Stimulated activated CD4-positive, alpha-beta T cell treated with anti-CD3 and anti-CD28 coated beads, TNF-alpha, amount 100 ng/mL, for 4 hours (primary cell): ENCODE measurements around the gene CAND2.

Experiments
- DNase-seq, 3 experiments: peaks; one replicate each; pipeline ENCODE4 v3.0.0-alpha.2; 2020; ENCODE audit warnings: low read depth in 3 of 3

The CAND2 gene

DNA sequence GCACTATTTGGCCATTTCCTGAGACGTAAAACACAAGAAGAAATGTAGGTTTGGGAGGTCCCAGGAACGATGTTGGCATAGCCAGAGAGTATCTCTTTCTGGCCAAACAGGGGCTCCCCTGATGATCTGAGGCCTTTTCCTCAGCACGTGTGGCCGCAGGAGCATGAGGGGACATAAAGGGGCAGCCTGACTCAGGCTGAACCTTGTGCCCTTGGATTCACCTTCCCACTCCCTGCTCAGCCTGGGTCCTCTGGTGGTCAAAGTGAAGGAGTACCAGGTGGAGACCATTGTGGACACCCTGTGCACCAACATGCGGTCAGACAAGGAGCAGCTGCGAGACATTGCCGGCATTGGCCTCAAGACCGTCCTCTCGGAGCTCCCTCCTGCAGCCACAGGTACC, 10.6 kb downstream of the CAND2 start:
- DNase-seq, result no peak

DNA sequence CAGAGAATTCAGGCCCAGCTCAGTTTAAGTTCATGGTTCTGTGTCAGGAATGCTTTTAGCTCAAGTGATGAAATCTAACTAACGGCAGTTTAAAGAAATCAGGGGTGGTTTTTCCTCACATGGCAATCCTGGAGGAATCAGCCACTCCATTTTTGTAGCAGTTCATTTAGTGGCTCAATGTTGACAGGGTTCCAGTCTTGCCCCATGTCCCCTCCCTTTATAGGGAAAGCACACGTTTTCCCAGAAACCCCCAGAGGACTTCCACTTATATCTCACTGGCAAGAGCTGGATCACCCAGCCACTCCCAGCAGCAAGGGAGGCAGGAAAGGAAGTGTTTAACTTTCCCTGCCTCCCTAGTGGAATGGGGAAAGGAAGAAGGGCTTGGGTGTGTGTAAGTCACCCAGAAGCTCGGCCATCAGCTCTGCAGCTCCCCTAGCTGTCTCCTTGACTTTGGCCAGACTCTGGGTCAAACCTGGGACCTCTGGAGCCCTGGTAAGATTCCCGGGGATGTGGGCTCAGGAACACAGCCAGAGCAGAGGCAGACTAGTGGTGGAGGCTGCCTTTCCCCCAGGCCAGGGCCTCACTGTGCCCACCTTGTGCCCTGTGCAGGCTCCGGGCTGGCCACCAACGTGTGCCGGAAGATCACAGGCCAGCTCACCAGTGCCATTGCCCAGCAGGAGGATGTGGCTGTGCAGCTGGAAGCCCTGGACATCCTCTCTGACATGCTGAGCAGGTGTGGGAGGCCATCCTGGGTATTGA, 11.3 kb downstream of the CAND2 start:
- no peak for DNase-seq

DNA sequence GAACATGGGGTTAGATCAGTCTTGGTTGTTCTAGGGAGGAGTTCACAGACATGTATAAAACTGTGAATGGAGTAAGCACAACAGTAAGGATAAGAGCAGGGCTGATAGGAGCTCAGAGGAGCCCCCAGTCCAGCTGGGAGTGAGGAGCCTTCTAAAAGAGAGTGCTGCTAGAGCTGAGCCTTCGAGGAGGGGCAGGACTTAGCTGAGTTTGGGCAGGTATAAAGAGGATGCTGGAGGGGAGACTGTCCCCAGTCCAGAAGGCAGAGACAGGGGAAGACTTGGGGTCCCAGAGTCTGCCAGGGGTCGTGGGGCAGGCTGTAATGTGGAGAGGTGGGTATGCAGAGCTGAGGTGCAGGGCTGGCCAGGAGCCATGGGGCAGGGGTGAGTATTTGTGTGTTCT, 12.1 kb downstream of the CAND2 start:
- DNase-seq, result no peak

DNA sequence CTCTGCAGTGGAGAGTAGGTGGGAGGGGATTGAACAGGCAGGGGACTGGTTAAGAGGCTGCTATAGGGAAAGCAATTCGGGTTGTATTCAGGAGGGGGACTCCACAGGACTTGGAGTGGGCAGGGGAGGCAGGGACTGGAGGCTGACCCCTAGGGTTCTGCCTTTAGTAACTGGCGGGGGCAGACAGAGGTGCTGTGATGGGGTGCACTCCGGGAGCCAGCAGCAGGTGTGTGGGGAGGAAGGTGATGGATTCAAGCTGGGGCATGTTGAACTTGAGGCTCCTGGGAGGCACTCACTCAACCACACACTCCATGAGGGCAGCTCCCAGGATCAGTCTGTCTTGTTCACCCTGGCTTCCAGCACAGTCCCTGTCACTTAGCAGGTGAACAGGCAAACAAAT, 12.5 kb downstream of the CAND2 start:
- no peak for DNase-seq

DNA sequence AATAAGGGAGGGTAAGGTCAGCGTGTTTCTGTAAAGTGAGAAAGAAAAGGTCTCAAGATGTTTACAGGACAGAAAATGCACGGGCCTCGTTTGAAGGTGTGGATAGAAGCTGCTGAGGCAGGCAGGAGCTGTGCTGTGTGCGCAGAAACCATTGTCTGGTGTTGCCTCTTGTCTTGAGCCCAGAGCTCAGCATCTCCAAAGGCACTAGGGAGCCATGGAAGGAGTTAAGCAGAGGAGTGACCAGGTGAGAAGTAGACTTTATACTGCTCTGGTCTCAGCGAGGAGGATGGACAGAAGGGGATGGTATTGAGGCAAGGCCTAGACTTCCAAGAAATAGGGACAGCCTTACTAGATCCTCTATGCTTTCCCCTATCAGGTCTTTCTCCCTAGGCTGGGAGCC, 13.0 kb downstream of the CAND2 start:
- DNase-seq, result no peak

DNA sequence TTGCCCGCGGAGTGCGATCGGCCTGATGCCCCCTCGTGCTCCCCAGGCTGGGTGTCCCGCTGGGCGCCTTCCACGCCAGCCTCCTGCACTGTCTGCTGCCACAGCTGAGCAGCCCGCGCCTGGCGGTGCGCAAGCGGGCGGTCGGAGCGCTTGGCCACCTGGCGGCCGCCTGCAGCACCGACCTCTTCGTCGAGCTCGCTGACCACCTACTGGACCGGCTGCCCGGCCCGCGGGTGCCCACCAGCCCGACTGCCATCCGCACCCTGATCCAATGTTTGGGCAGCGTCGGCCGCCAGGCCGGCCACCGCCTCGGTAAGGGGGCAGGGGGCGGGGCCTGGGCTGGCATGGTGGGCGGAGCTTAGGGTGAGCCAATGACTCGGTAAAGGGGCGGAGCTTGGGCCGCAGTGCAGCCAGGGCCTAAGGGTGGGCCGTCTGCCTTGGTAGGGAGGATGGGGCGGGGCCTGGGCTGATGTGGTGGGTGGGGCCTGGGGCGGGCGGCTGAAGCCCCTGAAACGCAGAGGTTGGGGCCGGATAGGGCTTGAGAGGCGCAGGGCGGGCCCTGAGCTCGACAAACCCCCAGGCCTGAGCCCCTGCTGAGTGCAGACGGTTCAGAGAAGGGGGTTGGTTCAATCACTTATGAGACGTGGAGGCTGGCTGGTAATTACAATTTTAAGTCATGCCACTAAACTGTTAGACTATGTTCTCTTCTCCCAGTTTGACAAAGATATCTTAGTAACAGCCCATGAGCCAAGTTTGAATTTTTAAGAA, 13.7 kb downstream of the CAND2 start:
- DNase-seq, result peak; percentile 88 to 91 (median 90)

DNA sequence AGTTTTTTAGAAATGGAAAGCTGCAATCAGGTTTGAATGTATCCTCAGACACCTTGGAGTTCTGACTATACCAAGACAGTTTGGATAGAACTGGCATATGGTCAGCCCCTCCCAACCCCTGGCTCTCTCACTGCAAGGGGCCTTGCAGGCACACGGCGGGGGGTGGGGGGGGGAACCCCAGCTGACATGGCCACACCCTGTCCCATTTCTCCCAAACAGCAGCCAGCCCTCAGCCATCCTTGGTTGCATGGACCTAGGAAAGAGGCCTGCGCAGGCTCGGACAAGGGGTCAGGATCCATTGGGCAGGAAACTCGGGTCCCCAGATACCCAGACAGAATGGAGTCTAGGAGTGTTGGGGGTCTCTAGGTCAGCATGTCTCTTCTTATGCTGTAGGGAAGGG, 14.5 kb downstream of the CAND2 start:
- DNase-seq, result no peak

DNA sequence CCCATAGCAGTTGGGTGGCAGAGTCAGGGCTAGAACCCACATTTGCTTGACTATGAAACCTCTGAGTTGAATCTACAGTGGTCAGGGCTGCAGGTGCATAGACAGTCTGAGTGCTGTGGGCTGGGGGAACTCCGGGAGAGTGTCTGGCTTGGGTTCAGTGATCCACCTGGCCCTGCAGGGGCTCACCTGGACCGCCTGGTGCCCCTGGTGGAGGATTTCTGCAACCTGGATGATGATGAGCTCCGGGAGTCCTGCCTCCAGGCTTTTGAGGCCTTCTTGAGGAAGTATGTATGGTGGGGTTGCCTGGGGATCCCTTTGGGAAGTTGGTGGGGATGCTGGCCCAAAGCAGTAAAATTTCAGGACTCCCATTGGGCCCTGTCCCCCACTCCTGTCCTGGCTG, 16.3 kb downstream of the CAND2 start:
- DNase-seq, result no peak

DNA sequence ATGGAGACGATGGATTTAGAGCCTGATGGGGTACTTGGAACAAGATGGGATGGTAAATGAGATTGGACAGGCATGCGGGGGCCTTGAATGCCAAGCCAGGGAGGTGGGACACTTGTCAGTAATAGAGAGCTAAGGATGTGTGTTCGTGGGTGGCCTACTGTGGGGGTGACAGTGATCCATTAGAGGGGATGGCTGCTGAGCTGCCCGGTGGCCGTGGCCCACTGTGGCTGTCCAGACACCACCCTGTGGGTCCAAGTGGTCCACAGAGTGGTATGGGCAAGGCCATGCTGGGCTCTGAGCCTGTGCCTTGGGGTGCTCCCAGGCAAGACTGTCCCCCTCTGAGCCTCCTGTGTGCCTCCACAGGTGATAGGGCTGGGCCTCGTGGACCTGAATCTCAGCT, 17.5 kb downstream of the CAND2 start:
- DNase-seq, result no peak

DNA sequence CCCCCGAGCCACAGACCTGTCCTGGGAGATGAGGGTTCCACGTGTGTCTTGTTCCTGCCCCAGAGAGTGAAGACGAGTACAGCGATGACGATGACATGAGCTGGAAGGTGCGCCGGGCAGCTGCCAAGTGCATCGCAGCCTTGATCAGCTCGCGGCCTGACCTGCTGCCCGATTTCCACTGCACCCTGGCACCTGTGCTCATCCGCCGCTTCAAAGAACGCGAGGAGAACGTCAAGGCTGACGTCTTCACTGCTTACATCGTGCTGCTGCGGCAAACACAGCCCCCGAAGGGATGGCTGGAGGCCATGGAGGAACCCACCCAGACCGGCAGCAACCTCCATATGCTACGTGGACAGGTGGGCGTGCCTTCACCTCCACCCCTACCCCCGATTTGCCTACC, 18.6 kb downstream of the CAND2 start:
- DNase-seq, result no peak

DNA sequence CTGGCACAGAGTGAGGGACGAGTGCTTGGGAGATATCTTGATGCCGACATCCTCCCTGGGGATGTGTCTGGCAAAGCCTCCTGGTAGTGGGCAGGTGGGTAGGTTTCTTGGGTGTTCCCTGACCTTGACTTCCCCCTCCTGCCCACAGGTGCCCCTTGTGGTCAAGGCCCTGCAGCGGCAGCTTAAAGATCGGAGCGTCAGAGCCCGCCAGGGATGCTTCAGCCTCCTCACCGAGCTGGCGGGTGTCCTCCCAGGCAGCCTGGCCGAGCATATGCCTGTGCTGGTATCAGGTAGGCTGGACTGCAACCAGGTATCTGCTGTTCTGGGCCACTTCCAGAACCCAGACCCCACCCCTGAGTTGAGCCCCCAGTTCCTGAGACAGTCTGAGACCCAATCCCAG, 19.2 kb downstream of the CAND2 start:
- DNase-seq, result no peak

DNA sequence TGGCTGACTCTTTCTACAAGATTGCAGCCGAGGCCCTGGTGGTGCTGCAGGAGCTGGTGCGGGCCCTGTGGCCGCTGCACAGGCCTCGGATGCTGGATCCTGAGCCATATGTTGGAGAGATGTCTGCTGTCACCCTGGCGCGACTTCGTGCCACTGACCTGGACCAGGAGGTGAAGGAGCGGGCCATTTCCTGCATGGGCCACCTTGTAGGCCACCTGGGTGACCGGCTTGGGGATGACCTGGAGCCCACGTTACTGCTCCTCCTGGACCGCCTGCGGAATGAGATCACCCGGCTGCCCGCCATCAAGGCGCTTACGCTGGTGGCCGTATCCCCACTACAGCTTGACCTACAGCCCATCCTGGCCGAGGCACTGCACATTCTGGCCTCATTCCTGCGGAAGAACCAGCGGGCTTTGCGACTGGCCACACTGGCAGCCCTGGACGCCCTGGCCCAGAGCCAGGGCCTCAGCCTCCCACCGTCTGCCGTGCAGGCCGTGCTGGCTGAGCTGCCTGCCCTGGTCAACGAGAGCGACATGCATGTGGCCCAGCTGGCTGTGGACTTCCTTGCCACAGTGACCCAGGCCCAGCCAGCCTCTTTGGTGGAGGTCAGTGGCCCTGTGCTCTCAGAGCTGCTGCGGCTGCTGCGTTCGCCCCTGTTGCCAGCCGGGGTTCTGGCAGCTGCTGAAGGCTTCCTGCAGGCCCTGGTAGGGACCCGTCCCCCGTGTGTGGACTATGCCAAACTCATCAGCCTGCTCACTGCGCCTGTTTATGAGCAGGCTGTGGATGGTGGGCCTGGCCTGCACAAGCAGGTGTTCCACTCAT, 20.3 kb downstream of the CAND2 start:
- DNase-seq, result no peak

DNA sequence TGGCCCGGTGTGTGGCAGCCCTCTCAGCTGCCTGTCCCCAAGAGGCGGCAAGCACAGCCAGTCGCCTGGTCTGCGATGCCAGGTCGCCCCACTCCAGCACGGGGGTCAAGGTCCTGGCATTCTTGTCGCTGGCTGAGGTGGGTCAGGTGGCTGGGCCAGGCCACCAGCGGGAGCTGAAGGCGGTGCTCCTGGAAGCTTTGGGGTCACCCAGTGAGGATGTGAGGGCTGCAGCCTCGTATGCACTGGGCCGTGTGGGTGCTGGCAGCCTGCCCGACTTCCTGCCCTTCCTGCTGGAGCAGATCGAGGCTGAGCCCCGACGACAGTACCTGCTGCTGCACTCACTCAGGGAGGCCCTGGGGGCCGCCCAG, 20.8 kb downstream of the CAND2 start:
- no peak for DNase-seq

DNA sequence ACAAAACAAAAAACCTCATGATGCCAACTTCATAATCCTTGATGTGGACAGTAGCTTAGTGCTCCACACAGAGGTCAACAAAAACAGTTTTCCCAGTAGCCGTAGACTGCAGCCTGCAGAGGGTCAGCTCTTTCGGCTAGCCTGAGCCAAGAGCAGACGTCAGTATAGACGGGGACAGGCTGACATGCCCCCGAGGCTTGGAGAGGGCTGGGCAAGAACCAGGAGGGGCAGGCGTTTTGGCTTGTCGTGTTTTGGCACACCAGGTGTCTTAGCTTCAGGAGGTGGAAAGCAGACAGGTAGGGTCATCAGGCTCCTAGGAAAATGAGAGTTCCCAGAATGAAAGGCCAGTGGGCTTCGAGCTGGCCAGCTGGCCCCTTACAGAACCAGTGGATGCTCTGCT, 21.8 kb downstream of the CAND2 start:
- DNase-seq, result no peak

DNA sequence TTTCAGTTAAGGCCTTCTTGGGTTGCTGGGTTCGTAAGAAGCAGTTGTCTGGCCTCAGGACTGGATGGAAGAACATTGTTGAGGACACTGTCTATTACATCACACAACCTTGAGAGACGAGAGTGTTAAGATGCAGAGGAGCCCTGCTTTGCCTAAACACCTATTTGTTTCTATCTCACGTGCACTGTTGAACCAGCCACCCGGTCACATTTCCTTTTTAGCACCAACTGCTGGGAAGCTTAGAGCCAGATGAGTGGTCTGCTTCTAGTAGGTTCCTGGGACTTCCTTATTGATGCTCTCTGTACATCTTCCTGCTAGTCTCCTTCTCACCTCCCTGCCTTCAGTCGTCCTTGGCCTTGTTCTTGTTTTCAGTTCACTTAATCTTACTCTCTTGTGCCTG, 22.3 kb downstream of the CAND2 start:
- no peak for DNase-seq

DNA sequence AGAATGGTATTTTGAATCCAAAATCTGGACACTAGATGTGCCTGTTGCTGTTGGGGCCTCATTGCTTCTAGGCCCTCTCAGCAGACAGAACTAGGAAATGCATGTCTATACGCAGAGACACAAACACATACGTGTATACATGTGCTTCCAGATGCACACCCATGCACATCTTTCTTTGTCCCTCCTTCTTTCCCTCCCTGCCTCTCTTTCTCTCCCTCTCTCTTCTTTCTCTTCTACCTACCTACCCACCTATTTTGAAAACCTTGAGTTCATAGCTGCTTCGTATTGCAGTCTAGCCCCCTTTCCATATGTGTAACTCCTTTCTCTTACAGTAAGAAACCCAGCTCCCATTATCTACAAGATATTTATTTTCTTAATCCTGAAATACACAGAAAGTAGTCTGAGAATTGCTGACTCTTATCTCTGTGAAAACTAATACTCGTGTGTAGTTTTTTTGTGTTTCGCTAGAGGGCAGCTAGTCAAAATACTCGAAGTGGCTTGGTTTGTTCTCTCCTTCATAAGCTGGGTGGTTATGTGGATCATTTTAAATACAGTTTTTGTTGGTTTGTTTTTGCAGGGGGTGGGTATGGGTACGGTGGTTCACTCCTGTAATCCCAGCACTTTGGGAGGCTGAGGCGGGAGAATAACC, 26.4 kb downstream of the CAND2 start:
- no peak for DNase-seq

DNA sequence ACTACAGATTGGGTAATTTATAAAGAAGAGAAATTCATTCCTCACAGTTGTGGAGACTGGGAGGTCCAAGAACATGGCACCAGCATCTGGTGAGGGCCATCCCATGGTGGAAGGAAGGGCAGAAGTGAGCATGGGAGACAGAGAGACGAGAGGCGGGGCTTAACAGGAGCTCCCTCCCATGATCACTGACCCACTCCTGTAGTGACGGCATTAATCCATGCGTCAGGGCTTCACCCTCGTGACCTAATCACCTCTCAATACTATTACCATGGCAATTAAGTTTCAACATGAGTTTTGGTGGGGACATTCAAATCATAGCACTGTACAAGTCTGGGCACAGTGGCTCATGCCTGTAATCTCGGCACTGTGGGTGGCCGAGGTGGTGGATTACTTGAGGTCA, 27.8 kb downstream of the CAND2 start:
- DNase-seq, result no peak

DNA sequence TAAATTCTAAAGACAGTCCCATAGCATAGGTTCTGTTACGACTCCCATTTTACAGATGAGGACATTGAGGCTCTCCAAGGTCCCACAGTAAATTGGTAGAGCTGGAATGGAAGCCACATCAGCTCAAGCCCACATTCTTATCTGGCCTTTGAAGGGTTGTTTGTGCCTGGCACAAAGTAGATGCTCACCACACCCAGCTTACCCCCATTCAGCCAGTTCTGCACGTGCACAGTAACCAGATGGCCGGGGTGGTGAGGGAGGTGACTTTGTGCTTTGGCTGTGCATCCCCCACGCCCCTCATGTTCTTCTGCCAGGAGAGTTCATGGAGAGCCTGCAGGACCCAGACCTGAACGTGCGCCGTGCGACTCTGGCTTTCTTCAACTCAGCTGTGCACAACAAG, 28.7 kb downstream of the CAND2 start:
- DNase-seq, result no peak

DNA sequence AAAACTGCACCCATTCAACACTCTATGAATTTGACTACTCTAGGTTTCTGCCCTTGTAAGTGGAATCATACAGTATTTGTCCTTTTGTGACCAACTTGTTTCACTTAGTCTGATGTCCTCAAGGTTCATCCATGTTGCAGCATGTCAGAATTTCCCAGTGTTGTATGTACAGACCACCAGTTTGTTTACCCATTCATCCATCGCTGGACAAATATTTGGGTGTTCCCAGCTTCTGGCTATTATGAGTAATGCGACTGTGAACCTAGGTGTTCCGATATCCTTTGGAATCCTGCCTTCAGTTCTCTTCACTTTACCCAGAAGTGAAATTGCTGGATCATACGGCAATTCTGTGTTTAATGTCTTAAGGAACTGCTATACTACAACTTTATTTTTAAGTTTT, 32.3 kb downstream of the CAND2 start:
- DNase-seq, result no peak

DNA sequence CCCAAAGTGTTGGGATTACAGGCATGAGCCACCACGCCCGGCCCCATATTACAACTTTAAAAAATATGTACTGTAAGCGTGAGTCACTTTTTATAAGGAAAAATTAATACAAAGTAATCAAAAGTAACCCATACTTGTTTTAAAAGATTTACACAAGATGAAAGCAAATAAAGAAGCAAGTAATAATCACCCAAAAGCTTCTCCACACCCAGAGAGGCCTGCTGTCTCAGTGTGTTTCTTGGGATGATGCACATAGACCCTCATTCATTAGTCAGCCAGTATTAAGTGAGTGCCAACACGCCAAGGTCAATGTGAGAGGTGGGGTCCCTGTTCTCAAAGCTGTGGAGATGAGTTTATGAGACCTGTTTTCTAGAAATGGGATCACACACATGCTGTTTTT, 32.9 kb downstream of the CAND2 start:
- DNase-seq, result no peak

DNA sequence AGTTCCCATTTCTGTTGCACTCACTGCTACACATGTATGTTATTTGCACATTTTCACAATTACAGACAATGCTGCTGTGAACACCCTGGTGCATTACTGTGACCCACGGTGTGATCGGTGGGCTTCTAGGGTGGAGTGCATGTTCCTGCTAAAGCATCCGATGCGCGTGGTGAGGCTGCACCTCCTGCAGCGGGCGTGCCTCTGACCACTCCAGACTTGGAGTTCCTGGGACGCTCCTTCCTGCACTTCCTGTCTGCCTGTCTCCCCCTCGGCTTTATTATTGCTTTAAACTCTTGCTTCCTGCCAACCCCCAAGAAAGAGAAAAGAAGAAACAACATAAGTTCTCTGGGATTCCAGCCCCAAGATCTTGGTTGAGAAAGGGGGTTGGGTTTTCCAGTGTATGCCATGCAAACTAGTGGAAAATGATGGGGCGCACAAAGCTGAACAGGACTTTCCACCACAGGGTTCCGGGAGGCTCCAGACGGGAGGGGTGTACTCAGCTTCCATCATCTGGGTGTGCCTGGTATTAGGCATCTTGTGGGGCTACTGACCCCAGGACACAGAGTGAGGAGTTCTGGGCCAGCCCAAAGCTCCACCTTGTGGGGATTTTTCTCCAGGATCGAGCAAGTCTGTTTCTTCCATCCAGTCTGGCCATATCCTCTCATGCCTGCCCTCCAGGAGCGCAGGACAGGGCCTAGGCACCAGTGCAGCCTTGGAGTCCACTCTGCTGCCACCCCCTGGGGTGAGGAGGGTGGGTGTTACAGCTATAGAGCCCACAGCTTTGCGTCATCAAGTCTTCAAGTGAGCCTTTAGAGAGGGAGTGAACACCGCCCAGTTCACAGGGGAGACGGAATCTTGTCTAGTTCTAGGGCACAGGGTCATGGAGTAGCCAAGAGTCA, 33.7 kb downstream of the CAND2 start:
- no peak for DNase-seq
